Stimulated activated naive B cell treated with anti-CD40 and anti-IgM and Interleukin-4, amounts not matched to agents 10 μg/mL and 1 μg/mL and 100 μg/mL, for 72 hours (primary cell): ENCODE data around the gene SLC24A4.

Source experiments
- ATAC-seq, 2 donors: fragments of 150-1000 bp; cut with Tn5 transposase; replicated peaks; 2 replicates each; pipeline ENCODE4 v1.10.0; 2021; ENCODE audit warnings: moderate library complexity in 1 of 2
- DNase-seq: peaks from one replicate; pipeline ENCODE4 v3.0.0; 2021
- H3K27ac Mint-ChIP-seq: one replicate; pipeline ENCODE4 v1.8.0; 2022; ENCODE audit warnings: mild to moderate bottlenecking, mixed read lengths
- H3K27me3 Mint-ChIP-seq, 2 donors: one replicate each; pipeline ENCODE4 v1.8.0; 2022; ENCODE audit warnings: mixed read lengths in 2 of 2
- H3K36me3 Mint-ChIP-seq, 2 donors: one replicate each; pipeline ENCODE4 v1.8.0; 2022; ENCODE audit warnings: mixed read lengths in 2 of 2, mild to moderate bottlenecking in 1 of 2
- H3K4me1 Mint-ChIP-seq, 2 donors: one replicate each; pipeline ENCODE4 v1.8.0; 2022; ENCODE audit warnings: mixed read lengths in 2 of 2, mild to moderate bottlenecking in 1 of 2
- H3K4me3 Mint-ChIP-seq, 2 donors: one replicate each; pipeline ENCODE4 v1.8.0; 2022; ENCODE audit warnings: mild to moderate bottlenecking in 2 of 2, mixed read lengths in 2 of 2, moderate library complexity in 1 of 2
- H3K9me3 Mint-ChIP-seq, 2 donors: one replicate each; pipeline ENCODE4 v1.8.0; 2022; ENCODE audit warnings: mixed read lengths in 2 of 2, mild to moderate bottlenecking in 1 of 2

The SLC24A4 gene

GRCh38 chr14:92473261-92473968 is 150.4 kb downstream of the SLC24A4 start:
- Mint-ChIP-seq H3K9me3 (peaks cover 3 to 6% of the 10 kb centered on the region in 2 donors), H3K4me1 (peaks cover 2 to 13% of the 10 kb centered on the region in 2 donors), H3K36me3 (peaks cover 0 to 4% of the 10 kb centered on the region in 2 donors), H3K27me3 (peaks cover 0 to 7% of the 10 kb centered on the region in 2 donors), H3K27ac (peak overlapping the region; percentile 53), H3K4me3 (no peak overlapping the region)
- DNase-seq = no peak
- no peak for ATAC-seq

- ATAC-seq (no peak), DNase-seq (no peak)
- Mint-ChIP-seq H3K4me3 (no peak overlapping the region), H3K27ac (no peak overlapping the region), H3K4me1 (peaks cover 2 to 13% of the 10 kb centered on the region in 2 donors), H3K36me3 (peaks cover 0 to under 1% of the 10 kb centered on the region in 2 donors), H3K9me3 (peaks cover 4% of the 10 kb centered on the region in 2 donors), H3K27me3 (peaks cover 0 to 7% of the 10 kb centered on the region in 2 donors)
Observed at GRCh38 chr14:92473969-92474535, 151.1 kb downstream of the SLC24A4 start.

GRCh38 chr14:92475037-92475436 is 152.1 kb downstream of the SLC24A4 start:
- H3K27ac Mint-ChIP-seq = no peak overlapping the region
- no peak for DNase-seq
- peaks cover 4 to 6% of the 10 kb centered on the region in 2 donors for H3K9me3 Mint-ChIP-seq
- H3K4me1 Mint-ChIP-seq = peaks cover 2 to 13% of the 10 kb centered on the region in 2 donors
- H3K4me3 Mint-ChIP-seq = no peak overlapping the region
- H3K27me3 Mint-ChIP-seq = peaks cover 0 to 10% of the 10 kb centered on the region in 2 donors
- ATAC-seq = no peak
- H3K36me3 Mint-ChIP-seq = no peaks in the 10 kb centered on the region

- Mint-ChIP-seq H3K27ac (no peak overlapping the region), H3K4me3 (no peak overlapping the region), H3K9me3 (peaks cover 4 to 6% of the 10 kb centered on the region in 2 donors), H3K4me1 (peaks cover 2 to 13% of the 10 kb centered on the region in 2 donors), H3K27me3 (peaks cover 3 to 12% of the 10 kb centered on the region in 2 donors), H3K36me3 (peaks cover 0 to under 1% of the 10 kb centered on the region in 2 donors)
- DNase-seq (no peak), ATAC-seq (no peak)
Observed at GRCh38 chr14:92475451-92476187, 152.7 kb downstream of the SLC24A4 start.

- DNase-seq (no peak), ATAC-seq (no peak)
- no peaks in the 10 kb centered on the region for H3K4me1 Mint-ChIP-seq
- peaks cover 4 to 6% of the 10 kb centered on the region in 2 donors for H3K9me3 Mint-ChIP-seq
- no peak overlapping the region for H3K27ac Mint-ChIP-seq
- H3K4me3 Mint-ChIP-seq = no peak overlapping the region
- peaks cover 29 to 33% of the 10 kb centered on the region in 2 donors for H3K27me3 Mint-ChIP-seq
- peaks cover 0 to 4% of the 10 kb centered on the region in 2 donors for H3K36me3 Mint-ChIP-seq
Observed at GRCh38 chr14:92480856-92481255, 157.9 kb downstream of the SLC24A4 start.

- DNase-seq (no peak), ATAC-seq (no peak)
- Mint-ChIP-seq H3K4me3 (no peak overlapping the region), H3K27me3 (peaks cover 29 to 33% of the 10 kb centered on the region in 2 donors), H3K9me3 (peaks cover 4 to 6% of the 10 kb centered on the region in 2 donors), H3K27ac (no peak overlapping the region), H3K4me1 (no peaks in the 10 kb centered on the region), H3K36me3 (peaks cover 0 to 4% of the 10 kb centered on the region in 2 donors)
Observed at GRCh38 chr14:92481386-92481785, 158.4 kb downstream of the SLC24A4 start.

- Mint-ChIP-seq H3K9me3 (peaks cover 4 to 6% of the 10 kb centered on the region in 2 donors), H3K27me3 (peaks cover 31 to 35% of the 10 kb centered on the region in 2 donors), H3K27ac (peak overlapping the region; percentile 14), H3K36me3 (peaks cover 0 to 4% of the 10 kb centered on the region in 2 donors), H3K4me1 (no peaks in the 10 kb centered on the region), H3K4me3 (no peak overlapping the region)
- DNase-seq (no peak), ATAC-seq (no peak)
Observed at GRCh38 chr14:92481811-92482555, 159.0 kb downstream of the SLC24A4 start.

- DNase-seq (no peak), ATAC-seq (no peak)
- Mint-ChIP-seq H3K4me1 (peaks cover 0 to 4% of the 10 kb centered on the region in 2 donors), H3K36me3 (peaks cover 0 to 4% of the 10 kb centered on the region in 2 donors), H3K4me3 (no peak overlapping the region), H3K27ac (no peak overlapping the region), H3K27me3 (peaks cover 33 to 42% of the 10 kb centered on the region in 2 donors), H3K9me3 (peaks cover 2 to 6% of the 10 kb centered on the region in 2 donors)
Observed at GRCh38 chr14:92482621-92483319, 159.8 kb downstream of the SLC24A4 start.

GRCh38 chr14:92484132-92484823 is 161.3 kb downstream of the SLC24A4 start:
- no peak for DNase-seq
- Mint-ChIP-seq H3K9me3 (no peaks in the 10 kb centered on the region), H3K4me1 (peaks cover 6 to 9% of the 10 kb centered on the region in 2 donors), H3K27me3 (peaks cover 35 to 52% of the 10 kb centered on the region in 2 donors), H3K4me3 (no peak overlapping the region), H3K27ac (no peak overlapping the region), H3K36me3 (peaks cover 0 to 4% of the 10 kb centered on the region in 2 donors)
- no peak for ATAC-seq

GRCh38 chr14:92486881-92487280 is 163.9 kb downstream of the SLC24A4 start:
- Mint-ChIP-seq H3K4me1 (peaks cover 6 to 9% of the 10 kb centered on the region in 2 donors), H3K9me3 (no peaks in the 10 kb centered on the region), H3K27me3 (peaks cover 30 to 47% of the 10 kb centered on the region in 2 donors), H3K36me3 (no peaks in the 10 kb centered on the region), H3K4me3 (no peak overlapping the region), H3K27ac (no peak overlapping the region)
- DNase-seq (no peak), ATAC-seq (no peak)

- peaks cover 24 to 41% of the 10 kb centered on the region in 2 donors for H3K27me3 Mint-ChIP-seq
- ATAC-seq = no peak
- peaks cover 6 to 9% of the 10 kb centered on the region in 2 donors for H3K4me1 Mint-ChIP-seq
- no peak overlapping the region for H3K27ac Mint-ChIP-seq
- no peaks in the 10 kb centered on the region for H3K36me3 Mint-ChIP-seq
- H3K9me3 Mint-ChIP-seq = no peaks in the 10 kb centered on the region
- no peak for DNase-seq
- H3K4me3 Mint-ChIP-seq = no peak overlapping the region
Observed at GRCh38 chr14:92487513-92488133, 164.7 kb downstream of the SLC24A4 start.

GRCh38 chr14:92489394-92490238 is 166.7 kb downstream of the SLC24A4 start:
- Mint-ChIP-seq H3K27ac (no peak overlapping the region), H3K36me3 (no peaks in the 10 kb centered on the region), H3K4me1 (peaks cover 9% of the 10 kb centered on the region in 2 donors), H3K9me3 (no peaks in the 10 kb centered on the region), H3K27me3 (peaks cover 21 to 32% of the 10 kb centered on the region in 2 donors), H3K4me3 (no peak overlapping the region)
- DNase-seq (no peak), ATAC-seq (no peak)
